ENCODE results near the gene PALLD.

DNA sequence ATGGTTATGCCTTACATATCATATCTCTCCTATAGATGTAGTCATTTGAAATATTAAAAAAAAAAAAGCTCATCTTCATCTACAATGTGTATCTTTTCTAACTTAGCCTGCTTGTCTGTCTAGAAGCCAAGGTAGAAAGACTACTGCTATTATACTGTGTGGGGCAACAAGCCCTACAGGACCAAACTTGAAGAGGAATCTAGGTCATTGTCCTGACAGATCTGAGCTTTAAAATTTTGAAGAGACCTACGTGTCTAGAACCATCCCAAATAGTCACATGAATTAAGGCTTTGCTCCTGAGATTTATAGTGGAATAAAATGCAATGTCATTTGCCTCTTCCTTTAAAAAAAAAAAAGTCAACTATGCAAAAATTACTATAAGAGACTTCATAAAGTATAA is 95.8 kb downstream of the PALLD start:
- no peak for TF ChIP-seq POLR2AphosphoS5 (IDR thresholded peaks at IDR 0.05; ENCODE audit: low read depth, low read length)
- no peak for TF ChIP-seq CTCF (IDR thresholded peaks at IDR 0.05; ENCODE audit: control extremely low read depth in 1 of 3, insufficient read depth in 1 of 3, low read depth in 1 of 3, low read length in 3 of 3)
- TF ChIP-seq KDM1A (IDR thresholded peaks at IDR 0.05; ENCODE audit: borderline replicate concordance, low read length): no peak
- no peak for TF ChIP-seq ASH2L (IDR thresholded peaks at IDR 0.05; ENCODE audit: low read length)
- no peak for TF ChIP-seq CHD2 (IDR thresholded peaks at IDR 0.05; ENCODE audit: low read length)
- no peak for TF ChIP-seq EZH2 (IDR thresholded peaks at IDR 0.05; ENCODE audit: low read depth, low read length, severe bottlenecking)
- no peak for TF ChIP-seq YY1 (IDR thresholded peaks at IDR 0.05; ENCODE audit: low read depth, low read length)
- TF ChIP-seq CEBPB (IDR thresholded peaks at IDR 0.05; ENCODE audit: low read depth, low read length): no peak
- TF ChIP-seq, protein P1, sequence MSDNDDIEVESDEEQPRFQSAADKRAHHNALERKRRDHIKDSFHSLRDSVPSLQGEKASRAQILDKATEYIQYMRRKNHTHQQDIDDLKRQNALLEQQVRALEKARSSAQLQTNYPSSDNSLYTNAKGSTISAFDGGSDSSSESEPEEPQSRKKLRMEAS (IDR thresholded peaks at IDR 0.05): no peak
- no peak for TF ChIP-seq GABPA (IDR thresholded peaks at IDR 0.05; ENCODE audit: borderline replicate concordance, insufficient read depth, low read length)
- TF ChIP-seq BRCA1 (IDR thresholded peaks at IDR 0.05; ENCODE audit: low read depth, low read length): no peak

Measured in H1 (cell line).